GM18526 (cell line): Measurements from ENCODE around the gene FRMD8.

Experiments
- POLR2A ChIP-seq: IDR thresholded peaks from 3 replicates; pipeline ENCODE4 v1.6.1; 2011; ENCODE audit not compliant: insufficient read length; ENCODE audit errors: extremely low read depth

The FRMD8 gene

DNA sequence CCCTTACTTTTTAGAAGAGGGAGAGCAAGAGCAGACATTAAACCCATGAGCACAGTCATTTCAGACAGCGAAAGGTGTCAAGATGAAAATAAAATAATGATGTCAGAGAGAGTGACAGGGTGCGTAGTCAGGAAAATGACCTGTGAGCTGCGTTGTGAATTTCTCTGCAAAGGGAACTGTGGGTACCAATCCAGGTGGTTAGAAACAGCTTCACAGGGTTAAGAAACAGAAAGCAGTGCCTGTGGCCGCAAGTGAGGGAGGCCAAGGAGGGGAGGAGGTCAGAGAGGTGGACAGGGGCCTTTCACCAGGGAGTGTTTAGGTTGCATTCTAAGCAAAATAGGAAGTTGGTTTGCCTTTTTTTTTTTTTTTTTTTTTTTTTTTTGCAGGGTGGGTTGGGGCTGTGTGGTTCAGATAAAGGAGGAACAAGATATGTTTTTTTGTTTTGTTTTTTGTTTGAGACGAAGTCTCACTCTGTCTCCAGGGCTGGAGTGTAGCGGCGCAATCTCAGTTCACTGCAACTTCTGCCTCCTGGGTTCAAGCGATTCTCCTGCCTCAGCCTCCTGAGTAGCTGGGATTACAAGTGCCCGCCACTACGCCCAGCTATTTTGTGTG lies 24.0 kb upstream of the FRMD8 start:
- no peak for TF ChIP-seq POLR2A

DNA sequence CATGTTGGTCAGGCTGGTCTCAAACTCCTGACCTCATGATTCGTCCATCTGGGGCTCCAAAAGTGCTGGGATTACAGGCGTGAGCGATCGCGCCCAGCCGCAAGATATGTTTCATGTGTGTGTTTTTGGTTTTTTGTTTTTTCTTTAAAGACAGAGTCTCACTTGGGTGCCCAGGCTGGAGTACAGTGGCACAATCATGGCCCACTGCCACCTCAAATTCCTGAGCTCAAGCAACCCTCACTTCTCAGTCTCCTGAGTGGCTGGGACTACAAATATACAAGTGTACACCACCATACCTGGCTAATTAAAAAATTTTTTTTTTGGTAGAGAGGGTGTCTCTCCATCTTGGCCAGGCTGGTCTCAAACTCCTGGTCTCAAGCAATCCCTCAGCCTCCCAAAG lies 23.5 kb upstream of the FRMD8 start:
- no peak for TF ChIP-seq POLR2A

DNA sequence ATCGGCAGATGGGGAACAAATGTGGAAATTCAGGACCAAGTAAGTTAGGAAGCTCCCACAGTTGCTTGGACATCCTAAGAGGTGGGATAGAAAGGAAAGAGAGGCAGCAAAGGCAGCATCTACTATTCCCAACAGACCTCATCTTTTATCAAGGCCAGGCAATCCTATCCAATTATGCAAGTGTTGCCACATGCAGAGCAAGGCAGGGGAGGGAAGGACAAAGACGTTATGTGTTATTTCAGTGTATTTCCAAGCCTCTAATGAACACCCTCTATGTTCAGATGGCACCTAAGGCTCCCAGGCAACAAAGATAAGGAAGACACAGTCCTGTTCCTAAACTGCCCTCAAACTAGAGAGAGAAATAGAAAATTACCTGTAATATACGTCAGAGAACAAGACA lies 22.7 kb upstream of the FRMD8 start:
- TF ChIP-seq POLR2A = no peak

DNA sequence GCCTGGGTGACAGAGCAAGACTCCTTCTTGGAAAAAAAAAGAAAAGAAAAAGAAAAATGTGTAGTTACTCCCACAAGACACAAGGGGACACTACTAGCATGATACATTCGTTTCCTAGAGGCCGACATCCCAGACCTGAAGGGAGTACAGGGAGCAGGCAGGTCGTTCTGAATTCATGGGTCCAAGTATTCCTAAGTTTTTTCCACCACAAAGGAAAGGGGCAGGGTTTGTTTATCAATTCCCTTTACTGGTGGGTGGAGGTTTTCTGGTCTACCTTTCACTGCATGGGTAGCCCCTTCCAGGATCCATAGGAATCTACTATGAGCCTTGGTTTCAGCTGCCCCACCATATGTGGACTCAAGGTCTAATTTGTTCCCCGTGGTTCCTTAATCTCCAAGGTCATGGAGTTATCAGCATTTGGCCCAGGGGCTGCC lies 20.1 kb upstream of the FRMD8 start:
- TF ChIP-seq POLR2A = no peak

DNA sequence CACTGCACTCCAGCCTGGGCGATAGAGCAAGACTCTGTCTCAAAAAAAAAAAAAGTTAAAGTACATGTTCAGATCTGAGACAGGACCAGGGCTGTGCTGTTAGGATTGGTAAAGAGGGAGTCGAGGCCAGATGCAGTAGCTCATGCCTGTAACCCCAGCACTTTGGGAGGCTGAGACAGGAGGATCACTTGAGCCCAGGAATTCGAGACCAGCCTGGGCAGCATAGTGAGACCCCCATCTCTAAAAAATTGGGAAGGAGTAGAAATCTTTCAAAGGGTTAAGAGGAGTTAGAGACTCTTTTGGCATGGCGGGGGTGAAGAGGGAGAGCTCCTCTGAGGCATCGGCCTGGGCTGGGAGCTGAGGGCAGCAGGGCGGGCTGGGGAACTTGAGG lies 15.8 kb upstream of the FRMD8 start:
- no peak for TF ChIP-seq POLR2A

DNA sequence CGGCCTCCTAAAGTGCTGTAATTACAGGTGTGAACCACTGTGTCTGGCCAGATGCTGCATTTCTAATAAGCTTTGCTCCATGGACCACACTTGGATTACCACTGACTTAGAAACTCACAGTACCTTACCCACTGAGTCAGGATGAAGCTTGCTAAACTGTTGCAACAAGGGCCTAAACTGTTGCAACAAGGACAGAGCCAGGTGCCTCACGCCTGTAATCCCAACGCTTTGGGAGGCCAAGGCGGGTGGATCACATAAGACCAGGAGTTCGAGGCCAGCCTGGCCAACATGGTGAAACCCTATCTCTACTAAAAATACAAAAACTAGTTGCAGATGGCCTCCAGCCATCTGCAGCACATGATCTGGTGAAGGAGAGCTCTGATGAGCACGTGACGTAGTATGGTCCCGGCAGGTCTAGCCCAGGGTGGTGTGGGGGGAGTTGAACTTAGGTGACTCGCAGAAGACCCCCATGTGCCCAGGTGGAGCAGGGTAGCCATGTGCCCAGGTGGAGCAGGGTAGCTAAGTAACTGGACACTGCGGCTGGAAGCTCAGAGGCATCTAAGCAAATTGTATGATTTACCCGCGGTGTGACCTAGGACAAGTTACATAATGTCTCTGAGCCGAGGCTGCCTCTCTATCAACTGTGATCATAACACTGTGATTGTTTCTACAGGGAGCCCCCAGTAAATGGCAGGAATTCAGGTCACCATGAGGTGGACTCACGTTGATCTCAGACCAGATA lies 12.4 kb upstream of the FRMD8 start:
- no peak for TF ChIP-seq POLR2A

DNA sequence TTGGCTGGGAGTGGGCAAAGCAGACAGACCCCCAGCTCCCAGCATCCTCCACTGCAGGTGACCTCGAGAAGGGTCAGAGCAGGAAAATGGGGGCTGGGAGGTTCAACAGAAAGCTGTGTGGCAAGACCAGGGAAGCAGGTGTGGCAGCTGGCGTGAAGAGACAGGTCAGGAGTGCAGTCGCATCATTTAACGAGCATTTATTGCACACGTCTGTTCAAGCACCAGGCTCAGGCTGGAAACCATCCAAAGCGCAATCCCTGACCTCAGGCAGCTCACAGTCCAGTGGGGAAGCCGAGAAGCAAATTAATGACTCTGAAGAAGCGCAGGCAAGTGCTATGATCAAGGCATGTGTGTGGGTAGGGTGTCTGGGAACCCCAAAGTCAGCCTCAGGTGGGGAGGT lies 11.4 kb upstream of the FRMD8 start:
- no peak for TF ChIP-seq POLR2A

DNA sequence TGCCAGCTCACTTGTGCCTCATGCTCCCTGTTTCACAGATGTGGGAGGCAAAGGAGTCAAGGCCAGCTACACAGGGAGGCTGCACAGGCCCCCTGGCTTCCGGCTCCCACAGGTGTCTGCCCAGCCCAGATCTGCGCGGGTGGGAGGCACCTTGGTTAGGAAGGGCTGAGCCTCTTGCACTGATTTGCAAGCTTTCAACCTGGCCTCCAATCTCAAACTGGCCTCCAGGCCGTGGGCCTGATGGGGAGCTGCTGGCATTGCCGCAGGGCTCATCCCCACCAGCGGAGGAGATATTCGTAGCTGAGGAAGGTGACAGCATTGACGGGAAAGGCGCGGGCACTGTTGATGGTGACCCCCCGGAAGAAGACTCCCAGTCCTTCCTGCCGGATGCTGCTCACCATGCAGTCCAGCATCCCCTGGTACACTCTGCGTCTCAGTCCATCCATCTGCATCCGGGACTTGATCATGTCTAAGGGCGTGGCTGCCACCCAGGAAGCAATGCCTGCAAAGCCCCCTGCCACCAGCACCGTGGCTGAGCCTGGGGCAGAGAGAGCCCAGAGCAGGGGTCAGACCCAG lies 10.2 kb upstream of the FRMD8 start:
- no peak for TF ChIP-seq POLR2A

DNA sequence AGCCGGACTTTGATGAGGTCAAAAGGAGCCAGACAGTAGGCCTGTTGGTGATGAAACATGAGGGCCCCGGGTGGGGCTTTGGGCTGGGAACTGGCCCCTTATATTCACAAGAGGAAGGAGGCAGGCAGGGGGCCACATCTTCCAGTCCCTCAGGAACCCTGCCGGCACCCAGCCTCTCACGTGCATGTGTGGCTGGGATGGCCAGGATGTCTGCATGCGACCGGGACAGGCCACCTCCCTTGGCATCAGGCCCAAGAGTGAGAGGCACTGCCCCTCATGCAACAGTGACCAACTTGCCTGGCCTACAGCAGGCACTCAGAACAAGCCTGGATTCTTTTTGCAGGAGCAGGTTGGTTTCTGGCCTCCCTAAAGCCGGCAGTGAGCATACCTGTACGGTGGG lies 9.4 kb upstream of the FRMD8 start:
- TF ChIP-seq POLR2A = no peak

DNA sequence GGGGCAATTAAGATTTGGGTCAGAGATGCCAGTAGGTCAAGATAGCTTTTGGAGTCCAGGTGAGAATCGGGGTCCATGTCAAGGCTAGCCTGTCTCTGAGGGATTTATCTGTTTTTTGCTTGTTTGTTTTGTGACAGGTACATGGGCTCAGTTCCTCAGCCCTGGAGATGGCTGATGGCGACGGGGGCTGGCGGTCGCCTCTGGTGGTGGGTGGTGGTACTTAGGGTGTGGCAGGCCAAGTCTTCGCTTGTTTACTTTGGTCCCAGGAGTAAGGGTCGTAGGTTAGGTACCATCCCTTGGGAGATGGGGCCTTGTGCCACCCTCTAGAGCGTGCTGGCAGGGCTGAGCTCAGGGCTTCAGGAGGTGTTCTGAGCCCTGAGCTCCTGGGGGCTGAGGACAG lies 8.7 kb upstream of the FRMD8 start:
- no peak for TF ChIP-seq POLR2A

DNA sequence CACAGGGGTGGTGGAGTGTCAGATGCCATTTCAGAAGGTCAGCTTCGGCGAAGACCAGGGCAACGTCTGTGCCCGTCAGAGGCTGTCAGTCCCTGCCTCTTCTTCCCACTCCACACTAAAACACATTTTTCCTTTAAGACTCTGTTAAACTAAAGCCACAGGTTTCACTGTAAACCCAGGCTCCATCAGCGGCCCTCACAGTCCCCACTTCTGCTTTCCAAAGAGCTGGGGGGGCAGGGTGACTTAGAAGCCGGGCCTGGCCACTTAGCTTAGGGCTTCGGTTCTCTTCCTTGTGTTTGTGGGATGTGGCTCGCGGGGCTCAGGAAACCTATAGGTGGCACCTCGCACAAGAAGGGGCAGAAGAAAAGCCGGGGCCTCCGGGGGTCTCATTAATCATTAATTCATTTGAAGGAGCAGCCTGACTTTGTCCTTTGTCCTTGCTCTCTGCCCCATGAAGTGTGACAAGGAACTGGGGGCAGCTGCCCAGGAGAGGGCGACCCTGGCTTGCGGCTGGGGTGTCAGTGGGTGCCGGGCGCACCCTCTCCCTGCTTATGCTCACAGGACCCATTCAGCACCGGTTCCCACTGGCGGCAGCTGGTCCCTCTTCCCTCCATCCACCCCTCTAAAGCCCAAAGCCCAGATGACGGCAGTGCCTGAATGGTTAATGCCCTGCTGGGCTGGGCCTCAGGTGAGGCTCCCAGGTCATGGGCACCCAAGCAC lies 8.1 kb upstream of the FRMD8 start:
- no peak for TF ChIP-seq POLR2A

DNA sequence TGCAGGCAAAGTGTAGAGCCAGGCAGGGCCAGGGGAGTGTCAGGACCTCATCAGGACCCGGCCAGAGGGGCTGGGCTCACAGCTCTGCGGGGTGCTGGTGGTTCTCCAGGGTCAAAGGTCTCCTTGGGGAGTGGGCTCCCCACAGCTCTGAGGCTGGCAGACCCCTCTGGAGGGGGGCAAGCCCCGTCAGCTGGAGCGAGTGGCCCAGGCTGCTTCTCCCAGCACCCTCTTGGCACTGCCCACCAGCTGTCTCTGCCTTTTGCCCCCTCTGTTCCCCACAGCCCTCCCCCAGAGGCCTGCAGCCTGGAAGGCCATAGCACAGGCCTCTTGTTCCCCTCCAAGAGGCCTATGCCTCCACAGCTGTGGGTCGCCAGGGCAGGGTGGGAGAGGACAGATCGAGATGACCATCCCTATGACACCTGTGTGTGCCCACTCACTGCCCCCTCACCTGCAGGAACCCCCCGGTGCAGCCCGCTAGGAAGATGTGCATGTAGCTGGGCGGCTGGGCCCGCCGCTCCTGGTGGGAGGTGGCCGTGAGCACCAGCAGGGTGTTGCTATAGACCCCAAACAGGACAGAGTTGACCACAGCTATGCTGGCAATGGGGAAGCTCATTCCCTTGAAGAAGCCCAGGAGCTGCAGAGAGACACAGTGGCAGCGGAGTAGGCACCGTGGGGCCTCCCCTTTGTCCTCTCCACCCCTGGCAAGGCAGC lies 7.4 kb upstream of the FRMD8 start:
- no peak for TF ChIP-seq POLR2A

DNA sequence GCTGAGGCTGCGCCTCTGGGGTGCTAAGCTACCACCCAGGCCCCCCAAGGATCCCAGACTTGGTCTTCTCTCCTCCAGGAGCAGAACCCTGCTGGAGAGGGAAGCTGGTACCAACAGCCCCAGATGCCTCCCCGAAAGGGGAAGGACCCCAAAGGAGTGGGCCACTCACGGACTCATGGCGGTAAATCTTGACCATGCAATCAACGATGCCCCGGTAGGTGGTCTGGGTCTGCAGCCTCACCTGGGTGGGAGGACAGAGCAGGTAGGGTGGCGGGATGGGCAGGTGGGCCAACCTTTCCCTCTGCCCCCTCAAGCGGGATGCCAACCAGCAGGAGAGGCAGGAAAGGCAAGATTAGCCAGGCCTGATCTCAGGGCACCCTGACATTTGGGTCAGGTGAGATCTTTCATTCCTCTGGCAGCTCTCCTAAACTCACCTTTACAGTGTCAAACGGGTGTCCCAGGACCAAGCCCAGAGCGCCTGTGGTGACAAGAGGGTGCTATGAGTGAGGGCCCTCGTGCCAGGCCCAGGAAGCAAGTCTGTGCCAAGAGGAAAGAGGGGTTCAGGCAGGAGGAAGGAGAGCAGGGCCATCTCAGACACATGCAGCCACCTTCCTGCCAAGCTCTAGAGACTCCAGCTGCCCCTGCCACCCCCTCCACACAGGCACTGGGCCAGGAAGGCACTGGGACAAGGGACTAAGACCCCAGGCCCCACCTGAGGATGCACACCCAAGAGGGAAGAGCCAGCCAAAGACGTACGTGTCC lies 6.6 kb upstream of the FRMD8 start:
- no peak for TF ChIP-seq POLR2A

DNA sequence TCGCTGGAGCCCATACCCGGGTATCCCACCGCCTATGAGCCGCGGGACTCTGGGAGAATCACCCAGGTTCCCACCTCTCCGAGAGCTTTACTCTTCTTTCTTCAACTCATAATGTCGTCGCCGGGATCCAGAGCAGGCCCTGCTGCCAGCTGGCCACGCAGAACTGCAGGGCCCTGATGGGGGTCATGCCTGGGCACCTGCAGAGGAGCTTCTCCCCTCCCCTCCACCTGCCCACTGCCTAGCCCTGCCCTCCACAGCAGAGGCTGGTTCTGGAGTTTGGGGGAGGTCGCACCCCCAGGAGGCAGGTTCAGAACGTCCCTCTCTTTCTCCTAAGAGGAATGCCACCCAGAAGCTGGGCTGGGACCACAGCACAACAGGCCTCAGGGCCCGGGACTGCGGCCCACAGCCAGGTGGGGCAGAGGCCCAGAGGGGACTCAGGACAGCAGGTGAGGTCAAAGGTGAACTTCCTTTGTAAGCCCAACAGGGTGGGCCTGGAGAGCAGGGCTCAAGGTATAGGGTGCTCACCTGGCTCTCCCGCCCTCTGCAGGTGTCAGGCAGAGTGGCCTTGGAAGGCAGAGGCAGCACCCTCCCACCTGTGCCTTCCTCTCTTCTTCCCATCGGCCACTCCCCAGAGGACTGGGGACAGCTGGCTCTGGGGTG lies 5.8 kb upstream of the FRMD8 start:
- TF ChIP-seq POLR2A = no peak
